IPS DF 4.7 (cell line): ENCODE measurements around the gene SULT2B1.
"Not testable (repeated sequence)": the region's sequence is repeated elsewhere in the genome, so short reads cannot be mapped to it uniquely, and the experiment has no call there.

Experiments used
- DNase-seq: peaks from one replicate; pipeline ENCODE4 v3.0.0-alpha.2; 2013; ENCODE audit warnings: low spot score; ENCODE audit errors: extremely low read depth

The SULT2B1 gene

GRCh38 chr19:48529156-48529555 lies 22.8 kb upstream of the SULT2B1 start:
- DNase-seq, result no peak

- no peak for DNase-seq
These were observed 21.8 kb upstream of the SULT2B1 start for GRCh38 chr19:48530066-48530720.

GRCh38 chr19:48530770-48531169 lies 21.2 kb upstream of the SULT2B1 start:
- no peak for DNase-seq

- no peak for DNase-seq
These were observed 18.2 kb upstream of the SULT2B1 start for GRCh38 chr19:48533770-48534169.

- DNase-seq, result no peak
These were observed 14.4 kb upstream of the SULT2B1 start for GRCh38 chr19:48537541-48537940.

- not testable (repeated sequence) for DNase-seq
These were observed 13.9 kb upstream of the SULT2B1 start for GRCh38 chr19:48538057-48538456.

GRCh38 chr19:48539503-48540096 lies 12.4 kb upstream of the SULT2B1 start:
- DNase-seq, result no peak

GRCh38 chr19:48540110-48540509 lies 11.9 kb upstream of the SULT2B1 start:
- no peak for DNase-seq

GRCh38 chr19:48541813-48542212 lies 10.2 kb upstream of the SULT2B1 start:
- no peak for DNase-seq

- DNase-seq, result no peak
These were observed 8.8 kb upstream of the SULT2B1 start for GRCh38 chr19:48543121-48543710.

- no peak for DNase-seq
These were observed 6.9 kb upstream of the SULT2B1 start for GRCh38 chr19:48544856-48545750.

GRCh38 chr19:48547722-48548121 lies 4.2 kb upstream of the SULT2B1 start:
- no peak for DNase-seq

GRCh38 chr19:48548253-48548911 lies 3.6 kb upstream of the SULT2B1 start:
- no peak for DNase-seq

- no peak for DNase-seq
These were observed 2.6 kb upstream of the SULT2B1 start for GRCh38 chr19:48549380-48549779.

GRCh38 chr19:48552406-48553322 lies 692 bp downstream of the SULT2B1 start:
- DNase-seq, result no peak

GRCh38 chr19:48553676-48554384 lies 1.9 kb downstream of the SULT2B1 start:
- DNase-seq, result no peak

GRCh38 chr19:48554385-48555091 lies 2.6 kb downstream of the SULT2B1 start:
- no peak for DNase-seq

GRCh38 chr19:48556163-48556562 lies 4.2 kb downstream of the SULT2B1 start:
- no peak for DNase-seq

- DNase-seq, result no peak
These were observed 4.9 kb downstream of the SULT2B1 start for GRCh38 chr19:48556825-48557224.
